ENCODE data around the gene SLC39A12. TPM values are rescaled to one million over a fixed set of nuclear protein-coding genes. Genes with fewer than 3 reads are reported as not detected.
"Not testable (repeated sequence)": the region's sequence is repeated elsewhere in the genome, so short reads cannot be mapped to it uniquely, and the experiment has no call there.

SLC39A12 gene
- total RNA-seq, 2 donors from 2014 or later: not detected

DNA sequence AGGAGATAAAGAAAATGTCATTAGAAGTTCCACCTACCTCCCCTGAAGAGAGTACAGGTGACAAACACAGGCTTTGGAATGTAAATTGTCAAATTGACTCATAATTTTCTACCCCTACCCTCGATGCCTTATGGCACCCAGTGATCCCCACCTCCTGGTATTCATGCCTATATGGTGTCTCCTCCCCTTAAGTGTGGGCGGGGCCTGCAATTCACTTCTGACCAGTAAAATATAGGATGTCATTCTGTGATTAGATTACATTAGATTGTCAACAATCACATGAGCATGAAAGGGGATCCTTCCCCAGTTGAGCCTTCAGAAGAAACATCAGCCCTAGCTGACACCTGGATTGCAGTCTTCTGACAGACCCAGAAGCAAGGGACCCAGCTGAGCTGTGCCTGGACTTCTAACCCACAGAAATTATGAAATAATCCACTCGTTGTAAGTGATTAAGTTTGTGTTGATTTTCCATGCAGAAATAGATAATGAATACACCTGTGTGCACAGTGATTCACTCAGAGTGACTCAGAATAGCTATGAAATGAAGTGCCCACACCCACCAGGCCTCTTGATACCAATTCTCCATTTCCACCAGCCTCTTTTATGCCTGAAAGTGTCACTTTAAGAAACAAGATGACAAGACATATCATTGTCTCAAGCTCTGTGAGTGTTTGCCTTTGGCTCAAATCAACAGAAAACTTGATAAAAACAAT, 8.5 kb upstream of the SLC39A12 start:
- Mint-ChIP-seq H3K27me3 (peaks cover 16% of the 10 kb centered on the region), H3K4me3 (no peak overlapping the region), H3K27ac (no peak overlapping the region), H3K4me1 (no peaks in the 10 kb centered on the region), H3K36me3 (ENCODE audit: low read depth) (no peaks in the 10 kb centered on the region)
- DNase-seq (no peak), ATAC-seq (no peak)
- H3K9me3 ChIP-seq (ENCODE audit: control insufficient read depth, low read length, poor library complexity, severe bottlenecking): no peaks in the 10 kb centered on the region

GRCh38 chr10:17950269-17950668, 1.4 kb upstream of the SLC39A12 start:
- H3K9me3 ChIP-seq (ENCODE audit: control insufficient read depth, low read length, poor library complexity, severe bottlenecking); ATAC-seq; H3K27ac Mint-ChIP-seq; H3K36me3 Mint-ChIP-seq (ENCODE audit: low read depth); H3K4me1 Mint-ChIP-seq; H3K4me3 Mint-ChIP-seq; DNase-seq: not testable (repeated sequence)
- peaks cover 13% of the 10 kb centered on the region for H3K27me3 Mint-ChIP-seq

GRCh38 chr10:17950726-17951125, 992 bp upstream of the SLC39A12 start:
- Mint-ChIP-seq H3K4me3 (no peak overlapping the region), H3K27ac (no peak overlapping the region), H3K36me3 (ENCODE audit: low read depth) (no peaks in the 10 kb centered on the region), H3K4me1 (no peaks in the 10 kb centered on the region), H3K27me3 (peaks cover 12% of the 10 kb centered on the region)
- ATAC-seq (no peak), DNase-seq (no peak)
- no peaks in the 10 kb centered on the region for H3K9me3 ChIP-seq (ENCODE audit: control insufficient read depth, low read length, poor library complexity, severe bottlenecking)

- H3K4me1 Mint-ChIP-seq; ATAC-seq; DNase-seq; H3K9me3 ChIP-seq (ENCODE audit: control insufficient read depth, low read length, poor library complexity, severe bottlenecking); H3K27me3 Mint-ChIP-seq; H3K4me3 Mint-ChIP-seq; H3K27ac Mint-ChIP-seq; H3K36me3 Mint-ChIP-seq (ENCODE audit: low read depth): not testable (repeated sequence)
Observed at GRCh38 chr10:17954372-17954771, 2.7 kb downstream of the SLC39A12 start.

DNA sequence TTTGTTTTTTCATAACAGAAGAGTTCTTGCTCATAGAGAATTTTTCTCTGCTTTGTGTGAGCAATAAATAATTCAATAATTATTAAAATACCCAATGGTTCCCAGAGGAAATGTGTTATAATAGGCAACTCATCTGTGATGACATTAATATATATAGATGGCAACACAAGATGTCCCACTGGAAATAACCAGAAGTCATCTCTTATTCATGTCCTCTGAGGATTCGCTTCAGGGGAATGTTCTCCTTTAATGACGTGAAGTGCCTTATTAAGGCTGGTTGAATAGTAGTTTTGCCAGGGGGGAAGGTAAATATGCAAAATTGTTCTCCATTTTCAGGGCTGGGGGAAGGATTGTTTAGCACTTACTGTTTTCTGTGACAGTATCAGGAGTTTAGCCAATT, 3.1 kb downstream of the SLC39A12 start:
- Mint-ChIP-seq H3K4me1 (no peaks in the 10 kb centered on the region), H3K36me3 (ENCODE audit: low read depth) (no peaks in the 10 kb centered on the region), H3K27me3 (peaks cover 6% of the 10 kb centered on the region), H3K4me3 (no peak overlapping the region), H3K27ac (no peak overlapping the region)
- no peak for ATAC-seq
- H3K9me3 ChIP-seq (ENCODE audit: control insufficient read depth, low read length, poor library complexity, severe bottlenecking): no peaks in the 10 kb centered on the region
- no peak for DNase-seq

- Mint-ChIP-seq H3K4me3 (no peak overlapping the region), H3K36me3 (ENCODE audit: low read depth) (peaks cover 2% of the 10 kb centered on the region), H3K27ac (no peak overlapping the region), H3K27me3 (peaks cover 10% of the 10 kb centered on the region), H3K4me1 (no peaks in the 10 kb centered on the region)
- no peaks in the 10 kb centered on the region for H3K9me3 ChIP-seq (ENCODE audit: control insufficient read depth, low read length, poor library complexity, severe bottlenecking)
- no peak for ATAC-seq
- no peak for DNase-seq
Observed at GRCh38 chr10:17958049-17958448, 6.3 kb downstream of the SLC39A12 start.

GRCh38 chr10:17959870-17960269, 8.2 kb downstream of the SLC39A12 start:
- peaks cover 5% of the 10 kb centered on the region for H3K27me3 Mint-ChIP-seq
- H3K36me3 Mint-ChIP-seq (ENCODE audit: low read depth): peaks cover 2% of the 10 kb centered on the region
- no peak overlapping the region for H3K4me3 Mint-ChIP-seq
- no peak overlapping the region for H3K27ac Mint-ChIP-seq
- ATAC-seq: no peak
- DNase-seq: no peak
- no peaks in the 10 kb centered on the region for H3K9me3 ChIP-seq (ENCODE audit: control insufficient read depth, low read length, poor library complexity, severe bottlenecking)
- no peaks in the 10 kb centered on the region for H3K4me1 Mint-ChIP-seq

DNA sequence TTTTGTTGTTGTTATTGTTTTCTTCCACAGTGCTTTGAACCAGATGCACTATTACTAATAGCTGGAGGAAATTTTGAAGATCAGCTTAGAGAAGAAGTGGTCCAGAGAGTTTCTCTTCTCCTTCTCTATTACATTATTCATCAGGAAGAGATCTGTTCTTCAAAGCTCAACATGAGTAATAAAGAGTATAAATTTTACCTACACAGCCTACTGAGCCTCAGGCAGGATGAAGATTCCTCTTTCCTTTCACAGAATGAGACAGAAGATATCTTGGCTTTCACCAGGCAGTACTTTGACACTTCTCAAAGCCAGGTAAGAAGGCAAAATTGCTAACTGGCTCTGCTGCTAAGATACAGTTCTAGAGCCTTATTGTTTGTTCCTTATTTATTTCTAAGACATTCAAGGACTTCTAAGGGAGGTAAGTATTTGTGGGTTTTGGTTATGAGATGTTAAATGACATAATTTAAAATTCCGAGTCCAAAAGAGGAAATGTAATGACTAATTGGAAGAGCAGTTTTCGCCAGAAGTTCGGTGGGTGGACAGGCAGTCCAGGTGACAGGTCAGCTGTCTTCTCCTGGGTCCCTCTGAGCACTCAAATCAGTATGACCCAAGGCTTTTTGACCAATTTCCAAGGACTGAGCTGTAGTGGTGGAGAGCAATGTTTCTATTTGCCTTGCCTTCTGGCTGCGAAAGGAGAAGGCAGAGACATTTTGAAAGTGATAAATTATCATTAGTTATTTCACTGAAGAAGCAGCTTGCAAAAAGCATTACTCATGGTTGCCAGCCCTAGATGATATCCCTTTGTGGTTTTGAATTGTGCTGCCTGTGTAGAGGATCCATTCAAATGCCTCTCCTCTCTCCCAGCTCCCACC, 10.1 kb downstream of the SLC39A12 start:
- Mint-ChIP-seq H3K4me3 (no peak overlapping the region), H3K27me3 (peaks cover 5% of the 10 kb centered on the region), H3K36me3 (ENCODE audit: low read depth) (peaks cover 2% of the 10 kb centered on the region), H3K27ac (no peak overlapping the region), H3K4me1 (no peaks in the 10 kb centered on the region)
- no peaks in the 10 kb centered on the region for H3K9me3 ChIP-seq (ENCODE audit: control insufficient read depth, low read length, poor library complexity, severe bottlenecking)
- no peak for DNase-seq
- no peak for ATAC-seq

GRCh38 chr10:17963431-17963830, 11.7 kb downstream of the SLC39A12 start:
- H3K36me3 Mint-ChIP-seq (ENCODE audit: low read depth): peaks cover 2% of the 10 kb centered on the region
- no peak overlapping the region for H3K4me3 Mint-ChIP-seq
- no peaks in the 10 kb centered on the region for H3K4me1 Mint-ChIP-seq
- H3K27me3 Mint-ChIP-seq: peaks cover 5% of the 10 kb centered on the region
- no peaks in the 10 kb centered on the region for H3K9me3 ChIP-seq (ENCODE audit: control insufficient read depth, low read length, poor library complexity, severe bottlenecking)
- DNase-seq (no peak), ATAC-seq (no peak)
- H3K27ac Mint-ChIP-seq: no peak overlapping the region

GRCh38 chr10:17965649-17966235, 14.0 kb downstream of the SLC39A12 start:
- Mint-ChIP-seq H3K27me3 (peaks cover 4% of the 10 kb centered on the region), H3K4me1 (no peaks in the 10 kb centered on the region), H3K36me3 (ENCODE audit: low read depth) (peaks cover 2% of the 10 kb centered on the region), H3K27ac (no peak overlapping the region), H3K4me3 (no peak overlapping the region)
- DNase-seq (no peak), ATAC-seq (no peak)
- H3K9me3 ChIP-seq (ENCODE audit: control insufficient read depth, low read length, poor library complexity, severe bottlenecking): no peaks in the 10 kb centered on the region

DNA sequence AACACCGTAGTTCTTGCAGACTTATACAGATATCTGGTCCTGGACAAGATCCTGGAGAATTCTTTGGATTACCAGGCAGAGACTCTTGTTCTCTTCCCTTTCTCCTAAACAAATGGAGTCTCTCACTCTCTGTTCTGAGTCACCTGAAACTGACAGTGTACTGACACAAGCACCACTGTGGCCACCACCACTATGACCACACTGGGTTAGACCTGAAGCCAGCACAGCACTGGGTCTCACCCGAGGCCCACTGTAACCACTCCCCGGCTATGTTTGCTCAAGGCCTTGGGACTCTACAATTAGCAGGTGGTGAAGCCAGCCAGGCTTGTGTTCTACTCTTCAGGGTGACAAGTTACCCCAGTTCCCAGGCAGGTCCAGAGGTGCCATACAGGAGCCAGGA, 22.8 kb downstream of the SLC39A12 start:
- Mint-ChIP-seq H3K36me3 (ENCODE audit: low read depth) (no peaks in the 10 kb centered on the region), H3K27ac (no peak overlapping the region), H3K27me3 (peaks cover 5% of the 10 kb centered on the region), H3K4me1 (no peaks in the 10 kb centered on the region), H3K4me3 (no peak overlapping the region)
- no peaks in the 10 kb centered on the region for H3K9me3 ChIP-seq (ENCODE audit: control insufficient read depth, low read length, poor library complexity, severe bottlenecking)
- no peak for ATAC-seq
- no peak for DNase-seq

DNA sequence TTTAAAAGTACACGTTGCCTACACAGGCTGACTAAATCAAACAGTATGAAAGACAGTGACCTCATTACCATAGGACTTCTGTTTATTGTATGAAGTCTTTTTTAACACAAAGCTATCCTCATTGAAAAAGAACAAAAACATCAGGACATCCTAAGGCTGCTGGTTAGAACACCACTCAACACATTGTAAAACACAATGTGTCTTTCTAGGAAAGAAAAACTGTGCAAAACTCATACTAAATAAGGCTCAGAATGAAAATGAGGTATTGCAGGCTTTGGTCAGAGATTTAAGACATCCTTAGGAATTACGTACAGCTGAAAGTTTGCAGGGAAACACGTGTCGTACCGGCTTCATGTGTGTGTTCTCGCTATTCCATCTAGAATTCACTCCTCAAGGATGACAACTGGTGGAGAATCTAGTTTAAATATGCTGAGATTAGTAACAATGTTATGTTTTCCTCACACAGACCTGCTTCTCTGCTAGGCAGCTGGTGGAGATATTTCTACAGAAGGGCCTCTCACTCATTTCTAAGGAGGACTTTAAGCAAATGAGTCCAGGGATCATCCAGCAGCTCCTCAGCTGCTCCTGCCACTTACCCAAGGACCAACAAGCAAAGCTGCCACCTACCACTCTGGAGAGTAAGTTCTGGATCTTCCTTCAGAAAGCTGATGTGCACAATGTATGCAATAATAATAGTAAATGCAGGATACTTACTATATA, 29.3 kb downstream of the SLC39A12 start:
- ATAC-seq: no peak
- Mint-ChIP-seq H3K4me1 (no peaks in the 10 kb centered on the region), H3K27me3 (peaks cover 10% of the 10 kb centered on the region), H3K27ac (no peak overlapping the region), H3K36me3 (ENCODE audit: low read depth) (no peaks in the 10 kb centered on the region), H3K4me3 (no peak overlapping the region)
- no peaks in the 10 kb centered on the region for H3K9me3 ChIP-seq (ENCODE audit: control insufficient read depth, low read length, poor library complexity, severe bottlenecking)
- DNase-seq: no peak

GRCh38 chr10:17981766-17982380, 30.2 kb downstream of the SLC39A12 start:
- ATAC-seq (no peak), DNase-seq (no peak)
- no peaks in the 10 kb centered on the region for H3K36me3 Mint-ChIP-seq (ENCODE audit: low read depth)
- H3K27ac Mint-ChIP-seq: no peak overlapping the region
- no peaks in the 10 kb centered on the region for H3K9me3 ChIP-seq (ENCODE audit: control insufficient read depth, low read length, poor library complexity, severe bottlenecking)
- no peaks in the 10 kb centered on the region for H3K4me1 Mint-ChIP-seq
- no peak overlapping the region for H3K4me3 Mint-ChIP-seq
- H3K27me3 Mint-ChIP-seq: peaks cover 10% of the 10 kb centered on the region

All from T-helper 17 cell (primary cell).